Gastroesophageal sphincter (tissue), 4 donors: ENCODE results near the gene TSHZ2. TPM values are rescaled to one million over a fixed set of nuclear protein-coding genes. Genes with fewer than 3 reads are reported as not detected.
"Not testable (repeated sequence)": the region's sequence is repeated elsewhere in the genome, so short reads cannot be mapped to it uniquely, and the experiment has no call there.

ENCODE experiments used
- ATAC-seq: fragments of 150-250 bp; one replicate; pipeline ENCODE4 v1.9.1; 2016; ENCODE audit warnings: mild to moderate bottlenecking, moderate library complexity
- H3K27ac ChIP-seq, 4 donors: fragments of 200-600 bp; sonication (generic) in 3 of 4; 1 replicate in 3 of 4; 2 replicates in 1 of 4; pipeline ENCODE4 v1.5.1; 2016 to 2019
- H3K27me3 ChIP-seq: fragments of 200-600 bp; sonication (generic); one replicate; pipeline ENCODE4 v1.5.1; 2019
- H3K36me3 ChIP-seq, 2 donors: fragments of 200-600 bp; sonication (generic); one replicate each; pipeline ENCODE4 v1.5.1; 2019; ENCODE audit warnings: control low read depth in 1 of 2
- H3K4me1 ChIP-seq, 3 donors: fragments of 200-600 bp; sonication (generic); 1 replicate in 2 of 3; 2 replicates in 1 of 3; pipeline ENCODE4 v1.5.1; 2016 to 2019; ENCODE audit warnings: control low read depth in 2 of 3
- H3K4me3 ChIP-seq, 2 donors: fragments of 200-600 bp; sonication (generic); one replicate each; pipeline ENCODE4 v1.5.1; 2019; ENCODE audit warnings: mild to moderate bottlenecking in 1 of 2, moderate library complexity in 1 of 2
- H3K9me3 ChIP-seq, 3 donors: fragments of 200-600 bp; sonication (generic); one replicate each; pipeline ENCODE4 v1.5.1; 2017 to 2019; ENCODE audit warnings: control low read depth in 2 of 3
- EP300 ChIP-seq: sonication (generic); formaldehyde crosslinking; IDR thresholded peaks from one replicate; pipeline ENCODE4 v1.6.1; 2017; ENCODE audit warnings: antibody characterized with exemption, mild to moderate bottlenecking
- POLR2A ChIP-seq, 2 donors: fragments of 450-650 bp; IDR thresholded peaks; one replicate each; pipeline ENCODE4 v1.6.1; 2017; ENCODE audit warnings: antibody characterized with exemption in 2 of 2, mild to moderate bottlenecking in 2 of 2, moderate library complexity in 1 of 2
- POLR2AphosphoS5 ChIP-seq: sonication (generic); formaldehyde crosslinking; IDR thresholded peaks from one replicate; pipeline ENCODE4 v1.6.1; 2017; ENCODE audit warnings: antibody characterized with exemption
- WGBS, 2 donors: methylation state at CpG; one replicate each; pipeline ENCODE4 v1.1.5; 2018; ENCODE audit warnings: low coverage in 1 of 2; 5-methylcytosine and 5-hydroxymethylcytosine counted together
- total RNA-seq, 4 donors: library from RNA; depleted of rRNA; stranded (reverse); fragments of >200 nt; gene quantifications; one replicate each; pipeline ENCODE4 v1.1.0, GENCODE V29; 2016
- TF ChIP-seq, protein P1 (sequence below), 4 experiments: fragments of 200-600 bp in 2 of 4; fragments of 450-650 bp in 2 of 4; sonication (generic) in 1 of 4; IDR thresholded peaks; one replicate each; pipeline ENCODE4 v1.5.1; 2017 to 2019; ENCODE audit warnings: antibody characterized with exemption in 4 of 4, mild to moderate bottlenecking in 2 of 4, moderate library complexity in 2 of 4

TSHZ2 gene
- total RNA-seq, 4 donors from 2014 or later: 9.9 to 21.3 (median 12.2) TPM

GRCh38 chr20:52963131-52963530, 9.0 kb upstream of the TSHZ2 start:
- H3K27me3 ChIP-seq: no peaks in the 10 kb centered on the region
- H3K36me3 ChIP-seq: no peaks in the 10 kb centered on the region
- no peak overlapping the region for H3K4me3 ChIP-seq
- no peak for ATAC-seq
- no peaks in the 10 kb centered on the region for H3K4me1 ChIP-seq
- no peak overlapping the region for H3K27ac ChIP-seq
- no peak for TF ChIP-seq POLR2A (IDR thresholded peaks at IDR 0.05)
- 79 to 86% methylated on average over 2 to 3 of the region's 3 CpGs for WGBS, 2 donors
- no peaks in the 10 kb centered on the region for H3K9me3 ChIP-seq

GRCh38 chr20:52964131-52964530, 8.0 kb upstream of the TSHZ2 start:
- Histone ChIP-seq H3K36me3 (no peaks in the 10 kb centered on the region), H3K4me3 (no peak overlapping the region), H3K9me3 (no peaks in the 10 kb centered on the region), H3K4me1 (no peaks in the 10 kb centered on the region), H3K27me3 (peaks cover 4% of the 10 kb centered on the region), H3K27ac (no peak overlapping the region)
- 31 to 47% methylated on average over 3 to 6 of the region's 6 CpGs for WGBS, 2 donors
- ATAC-seq: no peak
- no peak for TF ChIP-seq POLR2A (IDR thresholded peaks at IDR 0.05)
- TF ChIP-seq EP300: no peak
- TF ChIP-seq, protein P1, sequence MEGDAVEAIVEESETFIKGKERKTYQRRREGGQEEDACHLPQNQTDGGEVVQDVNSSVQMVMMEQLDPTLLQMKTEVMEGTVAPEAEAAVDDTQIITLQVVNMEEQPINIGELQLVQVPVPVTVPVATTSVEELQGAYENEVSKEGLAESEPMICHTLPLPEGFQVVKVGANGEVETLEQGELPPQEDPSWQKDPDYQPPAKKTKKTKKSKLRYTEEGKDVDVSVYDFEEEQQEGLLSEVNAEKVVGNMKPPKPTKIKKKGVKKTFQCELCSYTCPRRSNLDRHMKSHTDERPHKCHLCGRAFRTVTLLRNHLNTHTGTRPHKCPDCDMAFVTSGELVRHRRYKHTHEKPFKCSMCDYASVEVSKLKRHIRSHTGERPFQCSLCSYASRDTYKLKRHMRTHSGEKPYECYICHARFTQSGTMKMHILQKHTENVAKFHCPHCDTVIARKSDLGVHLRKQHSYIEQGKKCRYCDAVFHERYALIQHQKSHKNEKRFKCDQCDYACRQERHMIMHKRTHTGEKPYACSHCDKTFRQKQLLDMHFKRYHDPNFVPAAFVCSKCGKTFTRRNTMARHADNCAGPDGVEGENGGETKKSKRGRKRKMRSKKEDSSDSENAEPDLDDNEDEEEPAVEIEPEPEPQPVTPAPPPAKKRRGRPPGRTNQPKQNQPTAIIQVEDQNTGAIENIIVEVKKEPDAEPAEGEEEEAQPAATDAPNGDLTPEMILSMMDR (IDR thresholded peaks at IDR 0.05): no peak
- TF ChIP-seq POLR2AphosphoS5: no peak

DNA sequence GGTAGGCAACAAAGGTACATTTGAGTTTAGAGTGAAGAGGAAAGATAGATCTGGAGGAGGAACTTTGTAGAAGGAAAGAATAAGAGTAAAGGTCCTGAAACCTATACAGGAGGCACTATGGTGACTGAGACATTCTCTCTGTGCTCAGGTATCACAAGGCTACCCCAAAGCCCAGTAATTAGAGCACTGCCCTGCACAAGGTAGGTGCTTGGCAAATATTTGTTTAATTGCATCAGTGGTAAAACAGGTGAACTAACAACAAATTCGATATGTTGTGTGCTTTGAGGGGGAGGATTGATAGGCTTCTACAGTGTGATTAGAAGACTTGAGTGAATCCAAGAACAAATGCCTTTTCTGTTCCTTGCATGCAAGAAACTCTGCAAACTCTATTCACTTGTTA, 6.8 kb upstream of the TSHZ2 start:
- Histone ChIP-seq H3K4me3 (no peak overlapping the region), H3K36me3 (no peaks in the 10 kb centered on the region), H3K9me3 (no peaks in the 10 kb centered on the region), H3K27ac (no peak overlapping the region), H3K27me3 (peaks cover 4% of the 10 kb centered on the region), H3K4me1 (no peaks in the 10 kb centered on the region)
- no peak for ATAC-seq
- no peak for TF ChIP-seq EP300
- TF ChIP-seq POLR2A (IDR thresholded peaks at IDR 0.05): no peak
- TF ChIP-seq POLR2AphosphoS5: no peak
- TF ChIP-seq, protein P1 (IDR thresholded peaks at IDR 0.05): no peak
- 56% methylated on average over 1 of the region's 1 CpG; no CpG with 5 or more reads in 1 of the 2 donors for WGBS, 2 donors

DNA sequence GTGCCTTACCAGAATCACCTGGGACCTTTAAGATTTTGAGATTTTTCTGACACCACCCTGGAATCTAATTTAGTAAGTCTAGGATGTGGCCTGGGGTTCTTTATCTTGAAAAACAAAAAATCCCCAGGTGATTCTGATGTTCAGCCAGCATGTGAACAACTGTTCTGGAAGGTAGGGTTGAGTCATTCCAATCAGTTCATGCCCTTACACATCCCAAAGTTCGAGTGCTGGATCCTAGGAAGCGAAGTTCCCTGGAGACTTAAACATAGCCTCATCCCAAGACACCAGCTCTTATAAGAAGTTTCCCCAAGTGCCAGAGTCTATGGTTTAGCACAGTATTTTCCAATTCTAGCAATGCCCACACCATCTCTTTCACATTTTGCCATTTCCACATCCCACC, 6.3 kb upstream of the TSHZ2 start:
- H3K27me3 ChIP-seq: peaks cover 6% of the 10 kb centered on the region
- H3K27ac ChIP-seq: no peak overlapping the region
- ATAC-seq: no peak
- H3K4me1 ChIP-seq: no peaks in the 10 kb centered on the region
- WGBS, 2 donors: 90 to 100% methylated on average over 2 of the region's 2 CpGs
- H3K36me3 ChIP-seq: no peaks in the 10 kb centered on the region
- no peak overlapping the region for H3K4me3 ChIP-seq
- no peaks in the 10 kb centered on the region for H3K9me3 ChIP-seq
- TF ChIP-seq POLR2A (IDR thresholded peaks at IDR 0.05) (no peak), POLR2AphosphoS5 (no peak), EP300 (no peak)
- TF ChIP-seq, protein P1 (IDR thresholded peaks at IDR 0.05): no peak

DNA sequence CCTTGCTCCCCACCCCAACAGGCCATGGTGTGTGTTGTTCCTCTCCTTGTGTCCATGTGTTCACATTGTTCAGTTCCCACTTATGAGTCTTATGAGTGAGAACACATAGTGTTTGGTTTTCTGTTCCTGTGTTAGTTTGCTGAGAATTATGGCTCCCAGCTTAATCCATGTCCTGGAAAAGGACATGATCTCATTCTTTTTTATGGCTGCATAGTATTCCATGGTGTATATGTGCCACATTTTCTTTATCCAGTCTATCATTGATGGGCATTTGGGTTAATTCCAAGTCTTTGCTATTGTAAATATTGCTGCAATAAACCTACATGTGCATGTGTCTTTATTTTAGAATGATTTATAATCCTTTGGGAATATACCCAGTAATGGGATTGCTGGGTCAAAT, 5.6 kb upstream of the TSHZ2 start:
- peaks cover 14% of the 10 kb centered on the region for H3K27me3 ChIP-seq
- H3K27ac ChIP-seq, H3K4me1 ChIP-seq, ATAC-seq, H3K9me3 ChIP-seq, H3K4me3 ChIP-seq, H3K36me3 ChIP-seq: not testable (repeated sequence)

DNA sequence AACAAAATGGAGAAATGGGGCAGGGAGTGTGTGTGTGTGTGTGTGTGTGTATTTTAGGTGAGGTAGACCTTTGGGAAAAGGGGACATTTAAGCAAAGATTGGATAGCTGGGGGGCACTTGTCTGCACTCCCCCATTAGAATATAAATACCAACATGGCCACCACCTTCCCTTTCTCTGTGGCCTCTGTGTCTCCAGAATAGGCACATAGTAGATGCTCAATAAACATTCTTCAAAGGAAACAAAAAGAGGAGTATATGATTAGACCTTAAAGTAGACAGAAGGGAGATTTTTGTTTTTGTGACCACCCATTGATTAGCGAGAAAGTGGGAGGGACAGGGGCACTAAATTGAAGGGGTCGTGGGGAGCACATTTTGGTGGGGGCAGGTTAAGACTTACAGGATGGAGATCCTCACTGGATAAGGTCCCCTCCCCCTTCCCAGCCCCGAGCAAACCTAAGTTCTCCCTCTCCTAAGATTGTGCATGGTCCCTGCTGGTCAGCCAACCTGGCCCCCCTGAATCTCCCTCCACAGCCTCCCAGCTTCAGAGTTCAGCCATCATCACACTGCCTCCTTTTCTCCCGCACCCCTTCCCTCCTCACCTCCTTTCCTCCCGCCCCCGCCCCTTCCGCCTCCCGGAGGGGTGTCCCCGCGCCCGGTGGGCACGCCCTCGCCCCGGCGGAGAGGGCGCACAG, 514 bp upstream of the TSHZ2 start:
- ATAC-seq: peak; percentile 29
- TF ChIP-seq, protein P1 (IDR thresholded peaks at IDR 0.05): no peak
- TF ChIP-seq POLR2AphosphoS5 (no peak), POLR2A (IDR thresholded peaks at IDR 0.05) (no peak), EP300 (no peak)
- Histone ChIP-seq H3K36me3 (no peaks in the 10 kb centered on the region), H3K27me3 (peaks cover 42% of the 10 kb centered on the region), H3K27ac (peak overlapping the region in 3 of 4 donors; percentile 71 to 80 (median 75)), H3K4me1 (peaks cover 0 to 12% (median 0%) of the 10 kb centered on the region in 3 donors), H3K9me3 (no peaks in the 10 kb centered on the region), H3K4me3 (peak overlapping the region; percentile 28 to 57)
- 11 to 26% methylated on average over 3 to 6 of the region's 16 CpGs for whole genome bisulfite sequencing, 2 donors
